ENCODE measurements around the gene SPAG16.

SPAG16 gene

DNA sequence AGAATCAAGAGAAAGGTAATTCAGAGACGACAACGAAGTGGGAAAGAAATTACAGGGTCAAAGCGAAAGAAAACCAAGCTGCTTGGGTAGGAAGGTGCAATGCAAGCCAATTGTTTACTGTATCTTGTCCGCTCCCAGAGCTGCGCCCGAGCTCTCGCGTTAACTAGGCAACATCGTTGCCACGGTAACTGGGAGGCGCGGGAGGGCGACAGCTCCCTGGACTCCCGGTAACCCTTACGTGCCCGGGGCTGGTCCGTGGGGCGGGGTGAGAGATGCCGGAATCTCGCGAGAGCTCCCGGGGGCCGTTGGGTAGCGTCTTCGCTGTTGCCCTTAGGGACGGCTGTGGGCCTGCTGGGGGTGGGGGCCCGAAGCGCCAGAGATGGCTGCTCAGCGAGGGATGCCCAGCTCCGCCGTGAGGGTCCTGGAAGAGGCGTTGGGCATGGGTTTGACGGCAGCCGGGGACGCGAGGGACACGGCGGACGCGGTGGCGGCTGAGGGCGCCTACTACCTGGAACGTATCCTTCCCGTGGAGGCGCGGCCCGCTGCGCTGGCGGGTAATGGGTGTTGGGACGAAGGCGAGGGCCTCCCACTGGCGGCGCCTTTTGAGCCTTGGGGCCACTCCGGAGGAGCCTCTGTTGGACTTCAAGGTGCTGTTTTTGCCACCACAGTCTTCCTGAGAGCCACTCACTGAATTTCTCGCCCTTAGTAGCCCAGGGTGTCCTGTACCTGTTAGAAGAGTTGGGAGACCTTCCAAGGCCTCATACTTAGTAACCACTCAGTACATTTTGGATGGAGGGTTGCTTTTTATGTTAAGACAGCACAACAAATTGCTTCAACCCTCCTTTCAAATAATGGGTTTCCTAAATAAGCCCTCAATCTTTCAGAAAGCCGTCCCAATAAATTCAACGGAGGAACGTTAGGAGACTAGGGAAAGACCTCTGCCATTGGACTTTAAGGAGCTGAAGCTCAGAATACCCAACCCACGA is at the start of gene SPAG16:
TSS of gene SPAG16 (plus strand) at position 360 of the 986 bp plus-strand sequence.
- DNase-seq = no peak

DNA sequence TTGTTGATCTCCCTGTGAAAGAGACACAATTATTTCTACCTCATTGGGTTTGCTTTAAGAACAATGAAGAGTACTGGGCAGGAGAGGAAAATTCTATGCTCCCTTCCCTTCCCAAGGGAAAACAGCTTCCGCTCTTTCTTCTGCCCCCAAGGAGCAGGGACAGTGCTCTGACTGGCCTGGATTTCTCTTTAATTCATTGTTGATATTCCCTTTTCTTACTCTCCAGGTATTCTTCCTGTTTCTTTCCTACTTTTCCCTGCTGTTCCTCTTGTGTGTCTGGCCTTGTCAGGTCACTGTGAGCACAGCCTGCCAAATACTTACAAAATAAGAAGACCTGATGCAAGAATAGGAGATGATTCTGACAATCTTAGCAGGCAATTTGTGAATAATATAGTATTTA is 49.6 kb upstream of the SPAG16 start:
- no peak for DNase-seq

DNA sequence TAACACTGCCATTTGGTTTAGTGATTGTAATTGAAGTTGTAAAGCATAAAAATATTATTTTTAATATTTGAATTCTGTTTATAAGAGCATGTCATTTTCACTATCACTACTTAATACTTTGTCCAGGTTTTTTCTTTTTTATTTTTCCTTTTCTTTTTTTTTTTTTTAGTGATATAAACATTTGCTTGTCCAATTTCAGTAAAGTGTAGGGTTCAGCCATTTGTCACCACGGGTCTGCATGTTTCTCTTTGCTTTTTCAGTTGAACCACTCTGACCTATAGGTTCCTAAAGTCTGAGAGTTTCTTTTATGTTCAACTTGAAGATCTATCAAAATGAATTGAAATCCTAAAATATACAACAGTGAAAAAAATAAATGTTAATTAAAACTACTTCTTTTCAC is 48.5 kb upstream of the SPAG16 start:
- DNase-seq = no peak

DNA sequence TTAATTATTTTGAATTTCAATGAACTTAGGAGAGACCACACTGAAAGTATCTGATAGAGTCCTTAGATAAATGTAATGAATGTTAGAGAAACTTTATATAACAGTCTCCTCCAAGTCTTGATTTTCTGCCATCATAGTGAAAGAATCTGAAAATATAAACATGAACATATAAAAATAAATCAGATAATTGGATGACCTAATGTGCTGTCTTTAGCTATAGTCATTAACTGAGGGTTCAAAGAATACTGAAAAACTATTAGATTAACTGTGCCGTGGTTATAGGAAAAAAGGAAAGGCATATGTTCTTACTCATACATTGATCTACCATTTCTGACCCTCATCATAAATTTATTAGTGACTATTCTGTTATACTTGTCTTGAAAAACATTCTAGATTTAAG is 47.0 kb upstream of the SPAG16 start:
- DNase-seq = no peak

DNA sequence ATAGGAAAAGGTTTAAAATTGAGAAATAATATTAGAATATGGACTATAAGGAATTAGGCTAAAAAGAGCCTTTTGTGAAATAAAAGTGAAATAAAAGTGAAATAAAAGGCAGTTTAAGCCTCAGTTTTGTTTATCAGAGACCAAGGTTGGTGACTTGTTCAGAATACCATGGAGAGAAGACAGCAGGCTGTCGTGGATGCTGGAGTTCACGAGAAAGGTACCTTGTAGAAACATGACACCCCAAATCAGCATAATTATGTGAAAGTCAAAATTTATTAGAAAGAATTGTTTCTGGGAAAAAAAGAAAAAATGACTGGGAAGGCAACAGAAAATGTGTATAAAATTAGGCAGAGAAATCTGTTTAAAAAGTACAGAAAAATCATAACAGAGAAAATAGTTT is 46.5 kb upstream of the SPAG16 start:
- no peak for DNase-seq

DNA sequence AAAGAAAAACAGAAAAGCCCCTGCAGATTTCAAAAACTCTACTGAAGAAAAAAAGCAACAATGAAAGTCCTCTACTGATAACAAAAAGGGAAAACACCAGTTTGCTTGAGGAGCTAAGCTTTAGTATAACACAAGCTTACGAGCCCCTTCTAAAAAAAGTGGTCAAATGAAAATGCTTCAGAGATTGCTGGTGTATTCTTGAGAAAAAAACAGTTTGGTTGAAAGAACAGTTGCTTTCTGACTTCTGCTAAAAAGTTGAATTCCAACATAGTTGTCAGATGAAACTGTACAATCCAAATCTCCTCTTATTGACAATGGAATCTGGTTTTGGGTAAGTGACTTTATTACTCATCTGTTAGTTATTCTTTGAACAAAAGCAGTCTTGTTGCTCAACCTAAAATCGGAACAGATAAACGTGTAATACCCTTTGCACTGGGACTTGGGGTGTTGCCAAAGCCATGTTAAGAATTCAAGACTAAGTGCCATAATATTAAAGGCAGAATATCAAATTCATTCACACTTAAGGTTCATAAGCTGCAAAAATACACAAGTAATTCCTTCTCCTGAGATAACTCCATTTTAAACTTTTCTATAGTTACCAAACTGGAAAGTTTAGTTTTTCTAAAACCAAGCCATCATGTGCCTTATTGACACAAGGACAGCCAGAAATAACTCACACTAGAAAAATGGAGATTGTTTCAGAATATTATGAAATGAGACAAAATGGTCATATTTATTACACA is 45.3 kb upstream of the SPAG16 start:
- DNase-seq = no peak

DNA sequence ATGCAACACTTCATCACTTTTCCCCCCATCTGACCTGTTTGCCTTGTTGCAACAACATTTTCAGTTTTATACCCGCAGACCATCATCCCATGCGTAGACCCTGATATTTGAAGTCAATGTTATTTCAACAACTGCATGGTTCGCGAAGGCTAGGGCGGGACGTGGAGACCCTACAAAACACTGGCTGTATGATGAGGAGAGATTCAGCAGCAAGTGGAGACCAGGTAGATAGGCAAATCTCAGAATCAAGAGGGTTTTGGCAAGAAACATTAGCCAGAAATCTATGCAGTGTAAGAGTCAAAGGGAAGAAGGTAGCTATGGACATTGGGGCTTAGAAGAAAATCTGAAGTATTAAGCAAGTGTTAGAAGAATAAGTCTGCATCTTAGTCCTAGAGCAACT is 42.4 kb upstream of the SPAG16 start:
- DNase-seq = no peak

DNA sequence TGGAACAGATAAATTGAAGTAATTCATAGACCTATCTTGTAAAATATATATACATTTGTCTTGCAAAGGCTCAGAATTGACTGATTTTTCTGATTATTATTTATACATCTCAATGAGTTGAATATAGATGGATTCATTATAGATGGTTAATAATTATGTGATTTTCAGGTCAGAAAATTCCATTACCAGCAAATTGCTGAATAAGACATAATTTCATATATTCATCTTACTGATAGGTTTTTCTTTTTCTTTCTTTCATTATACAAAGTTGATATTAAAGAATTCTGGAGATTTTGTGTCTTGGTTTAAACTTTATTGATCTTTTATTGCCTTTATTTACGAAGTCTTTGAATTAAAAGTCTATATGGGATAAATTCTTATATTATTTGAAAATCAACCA is 41.6 kb upstream of the SPAG16 start:
- no peak for DNase-seq

DNA sequence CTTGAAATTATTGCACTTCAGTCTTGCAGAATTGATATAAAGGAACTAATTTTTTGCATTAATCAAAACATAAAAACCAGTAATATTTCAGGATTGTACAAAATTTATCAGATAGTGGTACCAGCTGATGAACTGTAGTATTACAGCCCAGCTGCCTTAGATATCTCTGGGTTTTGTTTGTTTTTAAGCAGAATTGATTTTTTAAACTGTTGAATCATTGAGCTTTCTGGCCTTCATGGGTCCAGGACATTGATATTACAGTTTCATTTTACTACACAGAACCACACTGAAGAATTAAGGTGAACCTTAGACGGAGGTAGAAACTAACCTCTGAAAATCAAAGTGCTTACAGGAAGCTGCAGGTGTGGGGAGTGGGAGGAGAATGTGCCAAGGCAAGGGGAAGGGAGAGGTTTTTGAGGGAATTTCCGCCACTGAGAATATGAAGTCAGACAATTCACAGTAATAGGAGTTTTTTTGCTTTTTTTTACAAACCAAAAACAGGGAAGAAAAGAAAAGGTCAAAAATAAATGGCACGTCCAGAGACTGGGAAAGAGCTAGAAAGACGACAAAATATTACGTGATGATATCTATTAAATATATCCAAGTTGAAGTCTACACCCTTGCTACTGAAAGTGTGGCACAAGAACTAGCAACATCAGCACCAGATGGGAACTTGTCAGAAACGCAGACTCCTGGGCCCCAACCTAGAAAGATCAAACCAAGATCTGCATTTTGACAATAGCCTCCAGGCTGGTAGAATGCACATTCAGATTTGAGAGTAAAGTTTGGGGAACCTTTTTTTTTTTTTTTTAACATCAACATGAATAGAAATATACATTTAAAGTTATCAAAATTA is 40.8 kb upstream of the SPAG16 start:
- DNase-seq = no peak

DNA sequence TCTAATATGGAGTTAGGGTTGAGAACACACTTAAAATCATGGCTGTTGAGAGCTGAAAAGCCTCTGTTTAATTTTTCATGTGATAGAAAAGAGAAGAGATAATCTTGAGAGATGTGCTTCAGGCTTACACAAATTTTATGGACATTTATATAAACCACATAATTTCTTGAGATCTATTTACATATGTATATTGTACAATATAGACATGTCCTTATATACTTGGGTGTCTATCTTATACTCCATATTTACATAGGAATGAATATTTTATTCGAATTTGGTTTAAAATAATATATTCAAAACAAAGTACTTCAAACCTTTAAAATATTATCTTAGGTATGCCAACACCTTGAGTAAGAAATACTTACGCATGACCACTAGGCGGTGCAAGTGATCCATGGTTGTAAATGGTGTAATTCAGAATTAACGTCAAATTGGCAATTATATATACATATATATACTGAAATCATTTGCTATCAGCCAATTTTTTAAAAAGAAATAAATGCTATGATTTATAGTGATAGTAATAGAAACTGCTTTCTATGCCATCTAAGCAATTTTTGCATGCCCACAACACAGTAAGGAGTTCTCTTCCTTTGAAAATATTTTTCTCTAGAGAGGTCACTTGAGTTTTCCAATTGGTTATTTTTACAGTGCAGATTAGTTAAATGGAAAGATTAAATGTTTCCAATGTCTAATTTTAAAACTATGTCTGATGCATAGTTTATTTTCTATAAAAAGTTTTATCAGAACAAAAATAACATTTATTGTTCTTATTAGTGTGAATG is 37.6 kb upstream of the SPAG16 start:
- DNase-seq = peak; percentile 27

DNA sequence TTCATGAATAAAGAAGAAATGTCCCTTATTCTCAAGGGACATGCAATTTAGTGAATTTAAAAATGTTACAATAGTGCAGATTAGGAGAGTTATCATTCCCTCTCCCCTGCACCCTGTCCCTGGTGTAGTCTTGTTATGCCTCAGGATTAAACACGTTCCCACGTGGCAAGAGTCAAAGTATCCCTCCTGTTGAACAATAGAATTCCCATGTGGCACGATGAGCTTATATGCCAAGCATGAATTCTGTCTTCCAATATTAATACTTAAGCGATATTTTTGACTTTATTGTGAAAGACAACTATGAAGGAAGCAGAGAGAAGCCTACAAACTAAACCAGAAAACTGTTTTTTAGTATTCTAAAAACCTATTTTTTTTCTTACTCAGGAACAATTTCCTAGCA is 36.7 kb upstream of the SPAG16 start:
- no peak for DNase-seq

DNA sequence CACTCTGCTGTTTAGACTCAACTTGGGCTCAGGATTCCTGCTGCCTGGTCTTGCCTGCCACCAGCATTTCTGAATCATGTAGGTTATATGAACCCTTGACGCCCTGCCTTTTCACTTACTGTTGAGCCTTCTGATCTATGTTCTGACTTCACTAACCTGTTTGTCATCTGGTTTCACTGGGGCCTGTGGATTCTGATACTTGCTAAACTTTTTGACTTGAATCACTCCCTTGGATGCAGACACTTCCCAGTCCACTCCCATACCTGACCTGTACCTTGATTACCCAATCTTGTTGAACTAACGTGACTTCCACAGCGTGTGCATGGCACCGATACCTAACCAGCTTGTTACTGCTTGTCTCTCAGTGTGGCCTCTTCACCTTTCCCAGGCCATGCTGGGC is 35.6 kb upstream of the SPAG16 start:
- DNase-seq = no peak

DNA sequence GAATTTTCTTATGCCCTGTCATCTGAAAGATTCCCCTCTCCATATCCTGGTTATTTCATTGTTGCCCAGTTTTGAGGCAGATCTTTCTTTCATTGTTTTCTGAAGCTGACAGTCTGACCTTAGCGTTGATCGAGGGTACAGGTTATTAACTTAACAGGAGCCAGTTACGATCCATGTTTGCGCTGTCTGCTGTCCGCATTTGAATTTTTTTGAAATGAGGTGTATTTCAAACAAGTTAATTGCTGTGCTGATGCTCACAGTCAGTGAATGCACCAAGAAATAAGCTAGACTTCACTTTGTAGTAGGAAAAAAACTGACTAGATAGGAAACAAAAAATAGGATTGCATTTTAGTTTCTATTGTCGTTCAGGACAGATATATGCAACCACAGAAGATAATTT is 34.8 kb upstream of the SPAG16 start:
- no peak for DNase-seq

DNA sequence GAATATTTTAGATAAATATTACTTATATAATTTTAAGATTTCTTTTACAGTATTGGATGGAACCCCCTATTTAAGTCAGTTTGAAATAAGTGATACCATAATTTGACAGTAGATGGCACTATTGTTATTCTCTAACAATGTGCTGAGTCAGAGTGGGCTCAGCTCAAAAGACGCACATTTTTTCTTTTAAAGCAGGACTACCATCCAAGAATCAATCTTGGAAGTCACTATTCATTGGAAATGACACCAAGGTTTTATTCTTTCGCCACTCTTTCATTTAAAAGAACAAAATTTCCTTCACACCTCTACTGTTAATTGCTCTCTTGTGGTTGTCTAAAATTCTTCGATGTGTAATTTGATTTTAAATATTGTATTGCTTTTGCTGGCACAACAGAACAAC is 32.6 kb upstream of the SPAG16 start:
- DNase-seq = no peak

DNA sequence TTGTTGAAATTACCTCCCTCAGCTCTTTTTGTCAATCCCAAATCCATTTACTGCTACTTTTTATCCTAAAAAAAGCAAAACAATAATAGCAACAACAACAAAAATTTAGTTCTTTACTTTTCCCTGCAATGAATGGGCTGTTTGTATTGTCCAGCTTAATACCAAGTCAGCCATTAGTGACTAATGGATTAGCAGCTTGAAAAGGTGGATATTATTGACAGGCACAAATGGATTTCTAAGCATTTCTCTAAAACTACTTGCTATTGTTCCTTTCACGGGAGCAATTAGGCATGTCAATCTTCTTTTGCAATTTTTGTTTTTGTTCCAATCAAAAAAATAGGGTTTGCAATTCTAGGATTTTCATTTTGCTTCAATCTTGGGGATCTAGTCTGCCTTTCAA is 32.1 kb upstream of the SPAG16 start:
- no peak for DNase-seq

DNA sequence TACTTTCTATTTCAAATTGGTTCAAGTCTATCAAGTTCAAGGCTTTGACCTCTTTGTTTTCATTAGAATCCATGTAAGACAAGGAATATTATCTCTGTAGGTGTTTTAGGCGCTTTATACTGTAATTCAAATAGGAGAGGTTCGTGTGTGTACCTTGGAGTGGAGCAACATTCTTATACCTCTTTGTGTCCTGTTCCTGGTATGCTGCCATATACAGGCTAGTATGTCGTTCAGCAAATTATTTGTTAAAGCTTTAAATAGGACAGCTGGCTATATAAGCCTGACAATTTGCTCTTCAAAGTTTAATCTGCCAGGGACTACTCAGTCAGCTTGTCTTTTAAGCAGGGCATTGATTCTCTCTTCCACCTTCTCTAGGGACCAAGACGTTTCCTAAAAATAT is 31.1 kb upstream of the SPAG16 start:
- no peak for DNase-seq

DNA sequence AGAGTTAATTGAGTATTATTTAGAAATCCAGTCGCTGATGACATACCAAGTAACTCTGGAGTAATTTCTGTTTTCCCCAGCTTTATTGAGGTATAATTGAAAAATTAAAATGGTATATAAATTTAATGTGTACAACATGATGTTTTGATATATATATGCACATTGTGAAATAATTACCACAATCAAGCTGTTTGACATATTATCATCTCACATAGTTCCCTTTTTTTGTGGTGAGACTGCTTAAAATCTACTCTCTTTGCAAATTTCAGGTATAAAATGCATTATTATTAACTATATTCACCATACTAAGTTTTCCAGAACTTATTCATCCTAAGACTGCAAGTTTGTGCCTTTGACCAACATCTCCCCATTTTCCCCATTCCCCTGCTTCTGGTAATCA is 25.0 kb upstream of the SPAG16 start:
- no peak for DNase-seq

DNA sequence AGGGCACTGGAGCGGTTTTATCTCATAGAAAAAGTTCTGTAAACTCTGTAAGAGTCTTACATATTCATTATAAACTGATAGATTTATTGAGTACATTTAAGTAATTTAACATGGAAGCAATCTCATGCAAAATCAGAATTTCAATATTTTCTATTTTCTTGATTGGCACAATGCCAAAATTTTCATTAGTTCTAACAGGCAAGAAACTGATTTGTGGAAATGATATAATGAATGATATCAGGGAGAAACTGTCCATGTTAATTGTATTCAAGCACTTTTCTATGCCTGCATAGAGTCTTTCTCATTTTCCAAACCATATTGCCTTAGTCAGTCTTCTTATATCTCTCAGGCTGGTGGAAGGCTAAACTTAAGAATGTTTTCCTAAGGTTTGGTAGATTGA is 23.0 kb upstream of the SPAG16 start:
- DNase-seq = no peak

DNA sequence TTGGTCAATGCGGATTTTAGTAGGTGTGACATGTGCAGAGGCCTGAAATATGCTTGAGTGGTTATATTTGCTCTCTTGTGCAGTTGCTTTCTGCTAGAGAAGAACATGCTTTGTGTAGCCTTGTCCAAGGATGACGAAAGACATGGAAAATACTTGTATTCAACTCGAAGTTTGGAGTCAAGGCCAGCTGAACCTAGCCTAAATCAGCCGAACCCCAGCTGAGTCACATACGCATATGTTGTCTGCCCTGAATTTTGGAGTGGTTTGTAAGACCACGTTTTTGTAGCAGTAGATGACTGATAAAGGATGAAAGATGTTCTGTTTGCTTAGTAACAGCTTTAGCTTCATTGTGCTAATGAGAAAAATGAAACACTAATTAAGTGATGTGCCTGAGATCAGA is 22.5 kb upstream of the SPAG16 start:
- DNase-seq = no peak

DNA sequence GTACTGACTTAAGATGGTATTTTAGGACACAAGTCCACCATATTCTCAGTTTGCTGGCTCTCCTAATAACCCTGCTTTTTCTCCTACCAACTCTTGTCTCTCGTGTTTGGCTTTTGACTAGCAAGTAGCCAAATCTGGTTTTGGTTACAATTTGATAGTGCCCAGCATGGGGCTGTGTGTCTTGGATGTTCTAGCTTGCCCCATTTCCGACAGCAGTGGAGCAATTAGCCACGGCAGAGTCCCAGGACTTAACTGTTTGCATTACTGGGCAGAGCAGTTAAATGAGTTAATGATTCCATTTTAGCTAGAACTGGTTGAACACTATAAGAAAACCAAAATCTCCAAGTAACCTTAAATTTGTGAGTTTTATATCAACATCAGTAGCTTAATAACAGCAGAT is 18.6 kb upstream of the SPAG16 start:
- no peak for DNase-seq

DNA sequence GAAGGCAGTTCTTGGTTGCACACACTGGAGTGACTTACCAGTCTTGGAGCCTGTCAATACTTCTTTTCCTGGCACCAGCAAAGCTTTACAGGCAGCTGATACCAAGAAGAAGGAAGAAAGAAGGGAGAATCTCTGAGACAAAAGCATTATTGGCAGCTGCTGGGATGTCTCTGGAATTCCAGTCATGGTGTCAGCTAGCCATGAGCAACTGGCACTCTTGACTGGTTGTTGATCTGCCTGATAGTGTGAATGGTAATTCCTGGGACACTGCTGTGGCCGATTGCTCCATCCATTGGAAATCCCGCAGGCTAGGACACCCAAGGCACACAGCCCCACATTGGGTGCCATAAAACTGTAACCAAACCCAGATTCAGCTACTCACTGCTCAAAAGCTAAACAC is 17.8 kb upstream of the SPAG16 start:
- DNase-seq = no peak

DNA sequence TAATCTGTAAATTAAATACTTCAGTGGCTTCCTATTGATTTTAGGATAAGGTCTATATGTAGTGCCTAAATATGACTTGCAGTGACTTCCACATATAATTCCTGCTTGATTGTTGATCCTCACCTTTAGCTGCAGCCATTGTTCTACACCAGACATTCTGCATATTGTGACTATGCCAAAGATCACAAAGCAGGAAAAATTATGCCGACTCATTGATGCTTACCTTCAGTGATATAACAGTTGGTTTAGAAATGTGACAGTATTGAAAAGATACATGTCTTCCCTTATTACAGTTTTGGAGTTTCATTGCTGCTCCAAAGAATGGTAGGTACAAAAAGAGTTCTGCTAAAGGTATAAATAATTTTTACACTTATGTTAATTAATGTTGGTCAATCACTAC is 12.3 kb upstream of the SPAG16 start:
- no peak for DNase-seq

DNA sequence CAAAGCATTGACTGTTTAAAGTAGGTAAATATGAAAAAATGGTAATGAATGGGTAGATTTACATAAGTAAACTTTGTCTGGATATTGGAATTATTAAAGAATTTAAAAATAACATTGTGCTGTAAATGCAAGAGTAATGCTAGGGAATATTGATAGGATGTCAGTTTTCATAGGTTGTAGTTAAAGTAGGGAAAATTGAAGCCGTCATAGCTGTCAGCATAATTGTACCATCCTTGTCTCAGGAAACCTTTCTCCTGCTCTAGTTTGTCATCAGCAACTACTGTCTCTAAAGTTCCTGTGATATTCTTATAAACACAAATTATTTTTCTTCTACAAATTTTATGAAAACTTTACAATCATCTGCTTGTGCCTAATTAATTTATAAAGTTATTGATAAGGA is 10.1 kb upstream of the SPAG16 start:
- no peak for DNase-seq

Measured in NK-92 treated with Interleukin-12 subunit alpha and Interleukin-12 subunit beta, amount 100 ng/mL, for 24 hours (cell line).